IMR-90 (cell line): ENCODE data around the gene DCAF17. TPM values are rescaled to one million over a fixed set of nuclear protein-coding genes. Genes with fewer than 3 reads are reported as not detected.

ENCODE experiments used
- ATAC-seq: fragments of 200-7000 bp; cut with Tn5 transposase; 2 replicates; pipeline ENCODE4 v1.9.1; 2020; ENCODE audit warnings: low read depth, mild to moderate bottlenecking, moderate library complexity
- BruUV-seq: library from RNA; stranded (reverse); fragments of 400-500 nt; replicated peaks from 2 replicates; lab custom pipeline; 2021; lab: Mats Ljungman, UMichigan
- CTCF ChIA-PET: fragments of 300-600 bp; formaldehyde crosslinking; extraction: SDS; loops from one replicate; lab custom pipeline; 2021; ENCODE audit warnings: antibody characterized with exemption; lab: Yijun Ruan, JAX
- POLR2A ChIA-PET: fragments of 300-600 bp; sonication (Branson Sonifier 250); formaldehyde crosslinking; loops from one replicate; lab custom pipeline; 2022; ENCODE audit warnings: antibody characterized with exemption; ENCODE audit not compliant: unreplicated experiment; lab: Charles Lee
- DNase-seq: peaks from one replicate; pipeline ENCODE4 v3.0.0; 2013
- H2AFZ ChIP-seq: replicated peaks from 2 replicates; pipeline ENCODE3; 2013; ENCODE audit warnings: low read length, mild to moderate bottlenecking; ENCODE audit not compliant: poor library complexity
- H2AK5ac ChIP-seq: 2 replicates; pipeline ENCODE4 v1.6.1; 2013; ENCODE audit warnings: low read depth, low read length, inconsistent platforms
- H2AK9ac ChIP-seq: replicated peaks from 2 replicates; pipeline ENCODE3; 2013; ENCODE audit warnings: mild to moderate bottlenecking, low read depth, low read length, moderate library complexity; ENCODE audit not compliant: poor library complexity
- H2BK120ac ChIP-seq: 2 replicates; pipeline ENCODE4 v1.6.1; 2013; ENCODE audit warnings: low read depth, low read length, inconsistent platforms
- H2BK15ac ChIP-seq: 3 replicates; pipeline ENCODE4 v1.6.1; 2013; ENCODE audit warnings: low read depth, low read length, inconsistent platforms
- H2BK20ac ChIP-seq: 2 replicates; pipeline ENCODE4 v1.6.1; 2013; ENCODE audit warnings: low read depth, mild to moderate bottlenecking, inconsistent platforms, low read length, moderate library complexity
- H2BK5ac ChIP-seq: 2 replicates; pipeline ENCODE4 v1.6.1; 2013; ENCODE audit warnings: mild to moderate bottlenecking, low read depth, low read length, inconsistent platforms; ENCODE audit not compliant: poor library complexity, severe bottlenecking
- H3K14ac ChIP-seq: replicated peaks from 2 replicates; pipeline ENCODE4 v1.6.1; 2013; ENCODE audit warnings: low read depth, low read length, inconsistent platforms
- H3K18ac ChIP-seq: 2 replicates; pipeline ENCODE4 v1.6.1; 2013; ENCODE audit warnings: low read depth, low read length, control low read depth
- H3K23ac ChIP-seq: 2 replicates; pipeline ENCODE4 v1.6.1; 2013; ENCODE audit warnings: low read depth, low read length, inconsistent platforms
- H3K27ac ChIP-seq: 2 replicates; pipeline ENCODE4 v1.5.1; 2013; ENCODE audit warnings: mild to moderate bottlenecking, control low read depth, low read length; ENCODE audit not compliant: insufficient read depth
- H3K27me3 ChIP-seq: 2 replicates; pipeline ENCODE4 v1.6.1; 2013; ENCODE audit warnings: low read length; ENCODE audit not compliant: control insufficient read depth, insufficient read depth
- H3K36me3 ChIP-seq: 2 replicates; pipeline ENCODE4 v1.6.1; 2013; ENCODE audit warnings: low read length, mixed read lengths; ENCODE audit not compliant: control insufficient read depth, insufficient read depth
- H3K4ac ChIP-seq: 2 replicates; pipeline ENCODE4 v1.6.1; 2013; ENCODE audit warnings: low read depth, low read length, inconsistent platforms
- H3K4me1 ChIP-seq: 2 replicates; pipeline ENCODE4 v1.6.1; 2013; ENCODE audit warnings: low read length, mixed read lengths; ENCODE audit not compliant: control insufficient read depth, insufficient read depth
- H3K4me2 ChIP-seq: 2 replicates; pipeline ENCODE4 v1.6.1; 2013; ENCODE audit warnings: low read depth, mild to moderate bottlenecking, control low read depth, low read length, moderate library complexity
- H3K4me3 ChIP-seq: 2 replicates; pipeline ENCODE4 v1.5.1; 2013; ENCODE audit warnings: low read depth, mild to moderate bottlenecking, control low read depth, low read length, moderate library complexity; ENCODE audit not compliant: insufficient read depth
- H3K56ac ChIP-seq: 2 replicates; pipeline ENCODE4 v1.6.1; 2013; ENCODE audit warnings: low read length, inconsistent platforms; ENCODE audit not compliant: insufficient read depth; ENCODE audit errors: extremely low read depth
- H3K79me1 ChIP-seq, 2 experiments: 2 replicates each; pipeline ENCODE4 v1.6.1; 2013; ENCODE audit warnings: low read length in 2 of 2, inconsistent platforms in 1 of 2, low read depth in 1 of 2
- H3K9ac ChIP-seq: 2 replicates; pipeline ENCODE4 v1.6.1; 2013; ENCODE audit warnings: low read depth, low read length, control low read depth
- H3K9me1 ChIP-seq: 2 replicates; pipeline ENCODE4 v1.6.1; 2013; ENCODE audit warnings: low read length, inconsistent platforms; ENCODE audit not compliant: insufficient read depth
- H3K9me3 ChIP-seq: 2 replicates; pipeline ENCODE4 v1.6.1; 2013; ENCODE audit warnings: low read length; ENCODE audit not compliant: control insufficient read depth, insufficient read depth
- H4K20me1 ChIP-seq: 2 replicates; pipeline ENCODE4 v1.6.1; 2013; ENCODE audit warnings: low read length, inconsistent platforms; ENCODE audit not compliant: insufficient read depth
- H4K5ac ChIP-seq: 2 replicates; pipeline ENCODE4 v1.6.1; 2013; ENCODE audit warnings: mild to moderate bottlenecking, low read depth, low read length, control low read depth
- H4K8ac ChIP-seq, 2 experiments: 2 replicates each; pipeline ENCODE4 v1.6.1; 2013; ENCODE audit warnings: low read depth in 2 of 2, low read length in 2 of 2, control low read depth in 1 of 2, inconsistent platforms in 1 of 2
- H4K91ac ChIP-seq: 2 replicates; pipeline ENCODE4 v1.6.1; 2013; ENCODE audit warnings: low read depth, low read length, inconsistent platforms; ENCODE audit not compliant: insufficient read depth
- BHLHE40 ChIP-seq: fragments of 150-350 bp; IDR thresholded peaks from 2 replicates; pipeline ENCODE4 v1.6.1; 2016; ENCODE audit warnings: mild to moderate bottlenecking, low read depth, low read length
- CEBPB ChIP-seq: IDR thresholded peaks from 2 replicates; pipeline ENCODE4 v1.6.1; 2012; ENCODE audit warnings: low read depth, low read length, improper control_type of control experiment
- CHD1 ChIP-seq: IDR thresholded peaks from 2 replicates; pipeline ENCODE4 v1.6.1; 2012; ENCODE audit warnings: low read depth, low read length, improper control_type of control experiment
- CTCF ChIP-seq: conservative IDR thresholded peaks from 2 replicates; pipeline ENCODE4 v1.5.1; 2012; ENCODE audit warnings: mild to moderate bottlenecking, low read depth, low read length, improper control_type of control experiment
- NFE2L2 ChIP-seq: fragments of 150-350 bp; IDR thresholded peaks from 2 replicates; pipeline ENCODE4 v1.6.1; 2016; ENCODE audit warnings: low read depth, mild to moderate bottlenecking, low read length
- POLR2A ChIP-seq: IDR thresholded peaks from 2 replicates; pipeline ENCODE4 v1.6.1; 2012; ENCODE audit warnings: mild to moderate bottlenecking, low read depth, low read length
- RAD21 ChIP-seq: IDR thresholded peaks from 2 replicates; pipeline ENCODE4 v1.6.1; 2012; ENCODE audit warnings: low read length, improper control_type of control experiment
- USF2 ChIP-seq: fragments of 150-350 bp; IDR thresholded peaks from 2 replicates; pipeline ENCODE4 v1.6.1; 2017; ENCODE audit warnings: mild to moderate bottlenecking, antibody characterized with exemption, low read length, low read depth
- WGBS, 2 experiments: methylation state at CpG; one replicate each; pipeline versions ENCODE4 v1.1.5 to v1.1.7; 2013; ENCODE audit warnings: missing lambda C conversion rate in 2 of 2; ENCODE audit not compliant: insufficient read length in 1 of 2; ENCODE audit errors: extremely low coverage in 2 of 2; 5-methylcytosine and 5-hydroxymethylcytosine counted together
- dilution Hi-C: fragments of 300-500 bp; cut with HindIII; formaldehyde crosslinking; loops from one replicate; pipeline ENCODE4 v1.14.3; 2018; ENCODE audit warnings: low sequenced_read_pairs; ENCODE audit not compliant: unreplicated experiment
- in situ Hi-C: fragments of 300-500 bp; cut with MboI; formaldehyde crosslinking; loops from 3 replicates; pipeline ENCODE4 v1.14.3; 2019; ENCODE audit warnings: low sequenced_read_pairs, inconsistent platforms, mixed read lengths
- intact Hi-C: fragments of 100-400 bp; cut with micrococcal nuclease; formaldehyde crosslinking; loops from 2 replicates; pipeline ENCODE4 v1.10.0; 2022
- polyA plus RNA-seq, 3 experiments: library from polyadenylated mRNA; depleted of rRNA; stranded (reverse); fragments of >200 nt; gene quantifications; 2 replicates each; pipeline ENCODE4 v1.2.3, GENCODE V29; 2012; ENCODE audit warnings: low replicate concordance in 1 of 3
- total RNA-seq: library from RNA; depleted of rRNA; stranded (reverse); fragments of >200 nt; gene quantifications from 2 replicates; pipeline ENCODE4 v1.2.3, GENCODE V29; 2012

The DCAF17 gene
- total and polyA plus RNA-seq, 2 of the 4 experiments (the other 2 are of a cell fraction) = 6.7 to 13.1 TPM

- H2BK20ac ChIP-seq = no peak overlapping the region
- H3K79me1 ChIP-seq = peaks cover 3 to 45% of the 10 kb centered on the region in 2 experiments
- H4K20me1 ChIP-seq = peaks cover 17% of the 10 kb centered on the region; the same call in 1 of the 2 replicates
- peak; percentile 25 for DNase-seq
- 0 out of 2 replicates have a peak overlapping the region, but pooled peaks have one; percentile 65 for H4K91ac ChIP-seq
- no peak overlapping the region for H2AFZ ChIP-seq
- WGBS, 2 experiments = no CpG with 5 or more reads among the region's 6 CpGs
- ChIA-PET POLR2A (no interaction called here), CTCF (no interaction called here)
- no peak overlapping the region; the same call in 1 of the 2 replicates for H2AK5ac ChIP-seq
- peak overlapping the region; percentile 86 for H3K4me2 ChIP-seq
- peak overlapping the region; percentile 59 for H3K18ac ChIP-seq
- peak overlapping the region; percentile 51; the same call in 1 of the 2 replicates for H3K56ac ChIP-seq
- H4K8ac ChIP-seq = peak overlapping the region in 1 of 2 experiments; percentile 38; a peak in 3 of 4 replicates
- H3K4me3 ChIP-seq = peak overlapping the region; percentile 96
- H3K14ac ChIP-seq = peak overlapping the region; percentile 14
- H3K36me3 ChIP-seq = peaks cover 2% of the 10 kb centered on the region; the same call in 1 of the 2 replicates
- H3K23ac ChIP-seq = peak overlapping the region; percentile 55
- peak overlapping the region; percentile 46 for H3K4ac ChIP-seq
- no TSS peak for BruUV-seq
- H3K27ac ChIP-seq = peak overlapping the region; percentile 83; the same call in 1 of the 2 replicates
- H2BK120ac ChIP-seq = peak overlapping the region; percentile 17; the same call in 1 of the 2 replicates
- H3K9me3 ChIP-seq = no peaks in the 10 kb centered on the region
- H3K27me3 ChIP-seq = no peaks in the 10 kb centered on the region
- in situ Hi-C loops = no loop called here
- 0 out of 2 replicates have a peak, but pooled peaks have one; percentile 0 for ATAC-seq
- TF ChIP-seq CEBPB = peak; percentile 90
- no peak for TF ChIP-seq CTCF
- TF ChIP-seq BHLHE40 = no peak
- TF ChIP-seq NFE2L2 = no peak
- no peak for TF ChIP-seq CHD1
- no peak for TF ChIP-seq USF2
- no peak for TF ChIP-seq RAD21
- TF ChIP-seq POLR2A = no peak
- H3K9me1 ChIP-seq = peaks cover 10% of the 10 kb centered on the region
- dilution Hi-C loops = no loop called here
- H4K5ac ChIP-seq = peak overlapping the region; percentile 50
- H2AK9ac ChIP-seq = no peak overlapping the region
- H3K9ac ChIP-seq = peak overlapping the region; percentile 90
- intact Hi-C loops = loop anchor here (10.0 kb wide), 1 partner anchor 549 kb away; no protein-coding TSS in a partner anchor
- H2BK5ac ChIP-seq = peak overlapping the region; percentile 82
- no peak overlapping the region for H2BK15ac ChIP-seq
- H3K4me1 ChIP-seq = peaks cover 7% of the 10 kb centered on the region
These were observed 90.0 kb downstream of the DCAF17 start for GRCh38 chr2:171524018-171524401.
